Activated naive CD4-positive, alpha-beta T cell treated with anti-CD3 and anti-CD28 coated beads for 36 hours (primary cell): ENCODE measurements around the gene POMT2. TPM values are rescaled to one million over a fixed set of nuclear protein-coding genes. Genes with fewer than 3 reads are reported as not detected.
"Not testable (repeated sequence)": the region's sequence is repeated elsewhere in the genome, so short reads cannot be mapped to it uniquely, and the experiment has no call there.

Experiments
- CTCF ChIA-PET: fragments of 350-600 bp; sonication (Branson Sonifier 250); formaldehyde crosslinking; loops from one replicate; lab custom pipeline; 2021; ENCODE audit warnings: antibody characterized with exemption; lab: Charles Lee
- DNase-seq: peaks from one replicate; pipeline ENCODE4 v3.0.0-alpha.2; 2020
- H3K27ac Mint-ChIP-seq: one replicate; pipeline ENCODE4 v1.8.0; 2021; ENCODE audit warnings: mild to moderate bottlenecking, mixed read lengths
- H3K27me3 Mint-ChIP-seq: one replicate; pipeline ENCODE4 v1.8.0; 2021; ENCODE audit warnings: low read depth, mixed read lengths
- H3K36me3 Mint-ChIP-seq: one replicate; pipeline ENCODE4 v1.8.0; 2021; ENCODE audit warnings: low read depth, mixed read lengths
- H3K4me1 Mint-ChIP-seq: one replicate; pipeline ENCODE4 v1.8.0; 2021; ENCODE audit warnings: low read depth, mixed read lengths
- H3K4me3 Mint-ChIP-seq: one replicate; pipeline ENCODE4 v1.8.0; 2021; ENCODE audit warnings: mild to moderate bottlenecking, moderate library complexity, mixed read lengths
- H3K9me3 Mint-ChIP-seq: one replicate; pipeline ENCODE4 v1.8.0; 2021; ENCODE audit warnings: mixed read lengths
- intact Hi-C: fragments of 100-400 bp; cut with micrococcal nuclease; formaldehyde crosslinking; loops from one replicate; pipeline ENCODE4 v1.15.1; 2023
- total RNA-seq, 2 experiments: library from RNA; stranded (reverse); gene quantifications; one replicate each; pipeline ENCODE4 v1.2.3, GENCODE V29; 2021

The POMT2 gene
- total RNA-seq, 2 experiments from 2014 or later = 11.3 to 14.5 TPM

DNA sequence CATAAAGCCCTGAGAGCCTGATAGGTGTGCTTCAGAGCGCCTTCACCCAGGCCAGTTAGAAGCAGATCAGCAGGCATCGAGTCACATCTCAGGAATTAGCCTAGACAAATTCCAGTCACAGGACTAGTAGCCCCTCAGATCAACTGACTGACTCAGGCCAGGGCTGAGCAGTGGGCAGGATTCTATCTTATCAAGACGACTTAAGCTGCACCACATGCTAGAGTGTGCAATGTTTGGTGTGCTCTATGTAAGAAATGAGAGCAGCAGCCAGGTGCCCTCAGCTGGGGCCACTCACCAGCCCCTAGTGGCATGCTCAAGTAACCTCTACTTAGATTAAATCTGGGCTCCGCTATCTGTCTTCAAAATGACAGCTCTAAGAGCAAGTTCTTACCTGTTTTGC is 30.0 kb downstream of the POMT2 start:
- no peaks in the 10 kb centered on the region for H3K4me1 Mint-ChIP-seq
- no peak overlapping the region for H3K27ac Mint-ChIP-seq
- no peaks in the 10 kb centered on the region for H3K27me3 Mint-ChIP-seq
- H3K4me3 Mint-ChIP-seq = no peak overlapping the region
- no peak for DNase-seq
- H3K9me3 Mint-ChIP-seq = no peaks in the 10 kb centered on the region
- intact Hi-C loops = no loop called here
- CTCF ChIA-PET = interaction anchor here (1.1 to 1.6 kb wide), 3 partner anchors 10 to 22 kb away, joined by 3 to 5 read pairs (median 4); no protein-coding TSS in a partner anchor
- H3K36me3 Mint-ChIP-seq = peaks cover 4% of the 10 kb centered on the region

DNA sequence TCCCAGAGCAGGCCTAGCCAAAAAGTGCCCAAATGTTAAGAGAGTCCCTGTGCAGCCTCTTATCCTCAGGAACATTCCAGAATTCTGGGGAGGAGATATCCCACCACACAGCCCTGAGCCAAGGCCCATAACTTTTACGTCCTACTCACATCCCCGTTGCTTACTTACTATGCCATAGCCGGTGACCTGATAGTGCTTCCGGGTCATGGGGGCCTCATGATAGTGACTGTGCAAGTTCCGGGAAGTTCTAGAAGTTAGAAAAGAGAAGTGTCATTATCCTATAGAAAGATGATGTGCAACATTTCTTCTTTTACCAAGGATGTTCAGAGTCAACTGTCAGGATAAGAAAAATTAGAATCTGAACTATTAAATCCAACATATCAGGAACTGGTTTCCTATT is 34.1 kb downstream of the POMT2 start:
- no peak overlapping the region for H3K4me3 Mint-ChIP-seq
- intact Hi-C loops = no loop called here
- CTCF ChIA-PET = interaction anchor here (0.8 to 1.5 kb wide), 2 partner anchors 29 to 225 kb away, joined by 4 to 7 read pairs; no protein-coding TSS in a partner anchor
- H3K27ac Mint-ChIP-seq = no peak overlapping the region
- H3K4me1 Mint-ChIP-seq = no peaks in the 10 kb centered on the region
- peaks cover 14% of the 10 kb centered on the region for H3K36me3 Mint-ChIP-seq
- no peaks in the 10 kb centered on the region for H3K9me3 Mint-ChIP-seq
- no peaks in the 10 kb centered on the region for H3K27me3 Mint-ChIP-seq
- no peak for DNase-seq

DNA sequence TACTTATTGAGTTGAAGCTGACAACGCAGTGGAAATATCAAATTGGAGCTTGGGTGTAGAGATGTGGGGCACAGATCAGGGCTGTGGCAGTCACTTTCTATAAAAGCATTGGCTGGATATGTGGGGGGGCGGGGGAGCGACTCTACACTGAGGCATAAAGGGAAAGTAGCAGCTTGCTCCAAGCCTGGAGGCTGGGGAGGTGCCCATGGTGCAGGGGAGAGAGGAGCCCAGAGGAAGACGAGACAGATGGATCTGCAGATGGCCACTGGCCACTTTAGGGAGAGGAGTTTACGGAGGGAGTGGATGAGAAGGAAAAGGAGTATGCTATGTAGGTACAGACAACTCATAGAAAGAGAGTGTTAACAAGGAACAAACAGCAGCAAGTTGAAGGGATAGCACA is 36.2 kb downstream of the POMT2 start:
- intact Hi-C loops = no loop called here
- H3K27ac Mint-ChIP-seq = no peak overlapping the region
- H3K4me3 Mint-ChIP-seq = no peak overlapping the region
- no peak for DNase-seq
- CTCF ChIA-PET = interaction anchor here (1.5 kb wide), 1 partner anchor 31 kb away, joined by 9 read pairs; no protein-coding TSS in a partner anchor
- no peaks in the 10 kb centered on the region for H3K9me3 Mint-ChIP-seq
- no peaks in the 10 kb centered on the region for H3K4me1 Mint-ChIP-seq
- H3K27me3 Mint-ChIP-seq = no peaks in the 10 kb centered on the region
- peaks cover 14% of the 10 kb centered on the region for H3K36me3 Mint-ChIP-seq

DNA sequence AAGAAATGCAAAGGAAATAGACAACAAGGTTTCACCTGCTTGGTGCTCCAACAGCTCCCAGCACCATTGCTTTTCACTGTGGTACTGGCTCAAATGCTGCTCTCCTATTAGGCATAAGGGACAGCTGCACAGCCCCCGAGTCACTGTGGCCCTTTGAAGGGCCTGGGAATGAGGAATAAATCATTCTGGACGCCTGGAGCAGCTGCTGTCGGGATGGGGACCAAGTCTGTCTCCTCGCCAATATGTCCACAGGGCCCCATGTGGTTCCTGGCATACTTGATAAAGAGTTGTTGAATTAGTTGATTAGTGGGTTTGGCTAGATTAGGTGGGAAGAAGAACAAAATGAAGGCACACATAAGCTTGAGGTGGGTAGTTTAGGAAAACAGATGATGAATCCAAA is 36.6 kb downstream of the POMT2 start:
- intact Hi-C loops = no loop called here
- no peaks in the 10 kb centered on the region for H3K9me3 Mint-ChIP-seq
- H3K4me1 Mint-ChIP-seq = no peaks in the 10 kb centered on the region
- no peak overlapping the region for H3K27ac Mint-ChIP-seq
- peaks cover 14% of the 10 kb centered on the region for H3K36me3 Mint-ChIP-seq
- no peak overlapping the region for H3K4me3 Mint-ChIP-seq
- CTCF ChIA-PET = interaction anchor here (1.5 kb wide), 1 partner anchor 32 kb away, joined by 9 read pairs; no protein-coding TSS in a partner anchor
- DNase-seq = no peak
- no peaks in the 10 kb centered on the region for H3K27me3 Mint-ChIP-seq

DNA sequence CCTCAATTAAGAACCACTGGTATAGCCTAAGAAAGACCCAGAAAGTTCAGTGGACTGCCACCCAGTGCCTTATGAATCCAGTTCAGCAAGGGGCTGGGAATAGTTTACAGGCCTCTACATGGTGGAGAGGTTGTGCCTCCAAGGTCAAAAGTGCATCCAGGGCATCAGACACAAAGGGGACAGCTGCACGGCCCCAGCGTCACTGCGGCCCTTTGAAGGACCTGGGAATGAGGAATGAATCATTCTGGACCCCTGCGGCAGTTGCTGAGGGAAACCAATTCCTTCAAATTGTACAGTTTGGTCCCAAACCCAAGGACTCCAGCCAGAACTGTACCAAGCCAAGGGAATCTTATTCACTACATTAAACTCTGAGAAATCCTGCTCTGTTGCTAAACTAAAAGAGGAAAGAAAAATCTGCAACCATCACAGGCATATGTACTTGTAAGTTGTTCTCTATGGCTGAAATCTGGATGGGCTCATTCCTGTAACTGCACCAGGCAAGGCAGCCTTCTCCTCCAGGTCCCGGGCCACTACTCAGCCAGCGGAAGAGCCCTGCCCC is 38.8 kb downstream of the POMT2 start:
- intact Hi-C loops = no loop called here
- CTCF ChIA-PET = no interaction called here
- H3K27ac Mint-ChIP-seq = no peak overlapping the region
- H3K4me3 Mint-ChIP-seq = no peak overlapping the region
- no peak for DNase-seq
- H3K36me3 Mint-ChIP-seq = peaks cover 14% of the 10 kb centered on the region
- H3K9me3 Mint-ChIP-seq = no peaks in the 10 kb centered on the region
- H3K27me3 Mint-ChIP-seq = no peaks in the 10 kb centered on the region
- H3K4me1 Mint-ChIP-seq = no peaks in the 10 kb centered on the region

DNA sequence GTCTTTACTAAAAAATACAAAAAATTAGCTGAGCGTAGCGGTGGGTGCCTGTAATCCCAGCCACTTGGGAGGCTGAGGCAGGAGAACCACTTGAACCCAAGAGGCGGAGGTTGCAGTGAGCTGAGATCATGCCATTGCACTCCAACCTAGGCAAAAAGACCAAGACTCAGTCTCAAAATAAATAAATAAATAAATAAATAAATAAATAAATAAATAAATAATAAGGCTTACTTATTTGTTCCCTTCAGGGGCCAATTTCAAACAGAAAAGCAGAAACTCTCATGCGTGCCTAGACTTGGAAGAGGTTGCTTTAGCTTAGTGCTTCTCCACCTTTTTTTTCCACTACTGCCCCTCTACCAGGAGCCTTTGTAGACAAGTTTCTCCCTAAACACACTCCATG is 39.8 kb downstream of the POMT2 start:
- H3K4me1 Mint-ChIP-seq, H3K27me3 Mint-ChIP-seq, H3K9me3 Mint-ChIP-seq, H3K27ac Mint-ChIP-seq, H3K4me3 Mint-ChIP-seq, DNase-seq, intact Hi-C loops: not testable (repeated sequence)
- CTCF ChIA-PET = interaction anchor here (0.6 to 0.7 kb wide), 2 partner anchors 33 to 569 kb away, joined by 4 read pairs; no protein-coding TSS in a partner anchor
- H3K36me3 Mint-ChIP-seq = peaks cover 14% of the 10 kb centered on the region

DNA sequence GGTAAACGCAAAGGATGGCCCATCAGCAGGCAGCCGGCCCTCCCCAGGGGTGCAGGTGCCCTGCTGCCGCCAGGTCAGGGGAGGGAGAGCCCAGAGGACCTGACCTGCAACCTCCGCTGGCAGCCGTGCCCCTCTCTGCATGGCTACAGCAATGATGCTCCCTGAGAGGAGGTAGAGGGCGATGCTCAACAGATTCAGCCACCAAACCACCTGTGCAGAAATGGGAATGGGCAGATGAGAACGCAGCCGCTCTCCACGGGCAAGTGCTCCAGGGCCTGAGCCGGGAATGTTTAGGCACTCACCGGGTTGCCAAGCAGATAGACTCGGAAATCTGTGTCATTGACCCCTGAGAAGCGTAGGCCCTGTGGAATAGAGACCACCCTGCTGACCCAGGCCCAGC is 41.0 kb downstream of the POMT2 start:
- Mint-ChIP-seq H3K9me3 (no peaks in the 10 kb centered on the region), H3K27ac (no peak overlapping the region), H3K4me1 (no peaks in the 10 kb centered on the region), H3K27me3 (no peaks in the 10 kb centered on the region), H3K4me3 (no peak overlapping the region), H3K36me3 (peaks cover 5% of the 10 kb centered on the region)
- CTCF ChIA-PET = interaction anchor here (1.5 kb wide), 1 partner anchor 36 kb away, joined by 5 read pairs; no protein-coding TSS in a partner anchor
- no peak for DNase-seq
- intact Hi-C loops = no loop called here

DNA sequence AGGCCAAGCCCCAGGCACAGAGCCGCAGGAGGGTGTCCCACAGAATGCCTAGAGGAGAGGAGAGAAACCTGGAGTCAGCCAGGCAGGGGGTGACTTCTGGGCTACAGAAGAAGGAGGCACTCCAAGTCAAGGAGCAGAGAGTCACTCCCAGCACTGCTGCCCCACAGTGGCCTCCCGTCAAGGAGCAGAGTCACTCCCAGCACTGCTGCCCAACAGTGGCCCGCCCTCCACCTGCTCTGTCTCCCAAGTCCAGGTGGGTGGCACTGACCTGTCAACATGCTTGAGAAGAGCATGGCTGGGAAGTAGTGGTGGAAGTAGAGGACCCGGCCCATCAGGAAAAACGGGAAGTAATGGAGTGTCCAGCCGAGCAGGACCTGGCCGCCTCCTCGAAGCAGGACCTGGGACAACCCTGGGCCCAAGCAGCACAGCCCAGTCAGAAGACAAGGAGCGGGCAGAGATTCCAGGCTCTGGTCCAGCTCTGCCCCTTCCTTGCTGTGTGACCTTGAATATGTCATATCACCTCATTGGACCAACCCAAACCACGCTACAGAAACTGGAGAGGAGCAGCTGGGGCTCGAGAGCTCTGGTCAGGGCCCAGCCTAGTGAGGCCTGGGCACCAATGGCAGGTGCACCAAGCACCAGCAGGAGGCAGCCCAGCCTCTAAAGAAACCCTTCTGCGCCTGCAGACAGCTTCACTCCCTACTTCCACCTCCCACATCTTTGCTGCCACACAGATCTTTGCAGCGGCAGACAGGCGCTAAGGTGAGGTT is 42.0 kb downstream of the POMT2 start:
- H3K27ac Mint-ChIP-seq = no peak overlapping the region
- H3K4me1 Mint-ChIP-seq = no peaks in the 10 kb centered on the region
- no peak for DNase-seq
- CTCF ChIA-PET = interaction anchor here (1.5 kb wide), 1 partner anchor 37 kb away, joined by 5 read pairs; no protein-coding TSS in a partner anchor
- intact Hi-C loops = no loop called here
- no peaks in the 10 kb centered on the region for H3K36me3 Mint-ChIP-seq
- no peaks in the 10 kb centered on the region for H3K9me3 Mint-ChIP-seq
- H3K27me3 Mint-ChIP-seq = no peaks in the 10 kb centered on the region
- no peak overlapping the region for H3K4me3 Mint-ChIP-seq

DNA sequence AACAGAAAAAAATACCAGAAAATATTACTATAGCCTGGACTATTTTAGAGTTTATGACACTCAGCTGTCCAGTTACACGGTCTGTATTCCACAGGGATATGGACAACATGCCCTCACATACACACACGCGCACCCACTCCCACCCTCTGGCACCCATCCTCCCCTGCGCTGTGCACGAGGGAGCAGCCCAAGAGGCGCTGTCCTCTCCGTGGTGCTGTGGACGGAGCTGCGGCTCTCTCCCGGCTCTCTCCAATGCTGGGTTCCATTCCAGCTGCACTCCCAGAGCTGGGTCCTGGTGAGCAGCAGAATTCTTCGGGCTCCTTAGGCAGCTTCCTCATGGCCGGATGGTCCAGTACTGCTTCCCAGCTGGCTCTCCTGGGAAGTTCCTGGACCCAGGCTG is 43.7 kb downstream of the POMT2 start:
- Mint-ChIP-seq H3K4me1 (no peaks in the 10 kb centered on the region), H3K36me3 (no peaks in the 10 kb centered on the region), H3K27me3 (peaks cover 6% of the 10 kb centered on the region), H3K27ac (no peak overlapping the region), H3K4me3 (no peak overlapping the region), H3K9me3 (no peaks in the 10 kb centered on the region)
- CTCF ChIA-PET = interaction anchor here (0.6 kb wide), 2 partner anchors 84 to 797 kb away, joined by 3 read pairs; no protein-coding TSS in a partner anchor
- DNase-seq = no peak
- intact Hi-C loops = no loop called here

DNA sequence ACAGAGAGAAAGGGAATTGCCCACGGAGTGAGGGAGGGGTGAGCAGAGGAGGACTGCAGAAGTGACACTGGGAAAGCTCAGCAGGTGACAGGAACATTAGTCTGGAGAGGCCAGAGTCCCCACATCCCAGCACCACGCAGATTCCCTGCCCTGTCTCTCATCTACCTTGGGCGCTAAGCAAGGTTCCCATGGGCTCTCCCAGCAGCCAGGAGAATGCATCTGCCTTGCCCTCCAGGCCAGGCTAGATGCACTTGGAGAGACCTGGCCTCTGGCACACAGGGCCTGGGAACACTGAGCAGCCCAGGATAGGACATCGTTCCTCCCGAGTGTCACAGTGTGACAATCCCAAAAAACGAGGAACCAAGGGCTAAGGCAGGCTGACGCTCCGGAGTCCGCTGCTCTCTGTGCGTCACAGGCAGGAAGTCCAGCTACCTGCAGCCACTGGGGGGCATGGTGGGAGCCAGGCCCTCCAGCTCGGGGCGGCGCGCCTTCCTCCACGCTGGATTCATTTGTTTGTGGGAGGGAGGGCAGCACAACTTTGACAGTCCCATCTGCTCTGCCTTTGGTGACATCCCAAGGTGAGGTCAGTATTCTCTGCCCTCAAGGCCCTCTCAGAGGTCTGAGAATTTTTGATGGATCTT is 44.3 kb downstream of the POMT2 start:
- H3K4me1 Mint-ChIP-seq = peaks cover 2% of the 10 kb centered on the region
- intact Hi-C loops = no loop called here
- no peak overlapping the region for H3K4me3 Mint-ChIP-seq
- H3K27ac Mint-ChIP-seq = no peak overlapping the region
- CTCF ChIA-PET = interaction anchor here (0.6 kb wide), 2 partner anchors 83 to 797 kb away, joined by 3 read pairs; no protein-coding TSS in a partner anchor
- DNase-seq = no peak
- no peaks in the 10 kb centered on the region for H3K36me3 Mint-ChIP-seq
- no peaks in the 10 kb centered on the region for H3K9me3 Mint-ChIP-seq
- peaks cover 10% of the 10 kb centered on the region for H3K27me3 Mint-ChIP-seq

DNA sequence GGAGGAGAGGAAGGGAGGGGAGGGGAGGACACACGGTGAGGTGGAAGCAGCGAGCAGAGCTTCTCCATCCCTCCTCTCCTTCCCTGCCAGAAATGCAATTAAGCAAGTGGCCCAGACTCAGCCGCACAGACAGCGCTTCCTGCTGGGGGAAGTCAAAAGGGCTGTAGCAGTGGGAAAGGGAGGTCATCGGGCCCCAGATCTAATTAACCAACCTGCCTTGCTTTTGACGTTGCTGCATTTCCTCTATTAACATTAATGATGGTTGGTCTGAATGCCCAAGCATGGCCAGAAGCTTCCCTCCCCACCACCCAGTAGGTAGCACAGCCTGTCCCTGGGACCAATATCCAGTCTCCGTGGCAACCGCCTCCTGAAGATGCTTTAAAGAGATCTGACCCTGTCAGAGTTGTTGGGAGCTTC is 45.1 kb downstream of the POMT2 start:
- DNase-seq = no peak
- no peak overlapping the region for H3K27ac Mint-ChIP-seq
- no peaks in the 10 kb centered on the region for H3K36me3 Mint-ChIP-seq
- H3K9me3 Mint-ChIP-seq = no peaks in the 10 kb centered on the region
- H3K27me3 Mint-ChIP-seq = peaks cover 14% of the 10 kb centered on the region
- intact Hi-C loops = no loop called here
- H3K4me1 Mint-ChIP-seq = peaks cover 2% of the 10 kb centered on the region
- CTCF ChIA-PET = interaction anchor here (0.6 to 0.8 kb wide), 2 partner anchors 40 to 275 kb away, joined by 3 to 4 read pairs; no protein-coding TSS in a partner anchor
- H3K4me3 Mint-ChIP-seq = no peak overlapping the region

DNA sequence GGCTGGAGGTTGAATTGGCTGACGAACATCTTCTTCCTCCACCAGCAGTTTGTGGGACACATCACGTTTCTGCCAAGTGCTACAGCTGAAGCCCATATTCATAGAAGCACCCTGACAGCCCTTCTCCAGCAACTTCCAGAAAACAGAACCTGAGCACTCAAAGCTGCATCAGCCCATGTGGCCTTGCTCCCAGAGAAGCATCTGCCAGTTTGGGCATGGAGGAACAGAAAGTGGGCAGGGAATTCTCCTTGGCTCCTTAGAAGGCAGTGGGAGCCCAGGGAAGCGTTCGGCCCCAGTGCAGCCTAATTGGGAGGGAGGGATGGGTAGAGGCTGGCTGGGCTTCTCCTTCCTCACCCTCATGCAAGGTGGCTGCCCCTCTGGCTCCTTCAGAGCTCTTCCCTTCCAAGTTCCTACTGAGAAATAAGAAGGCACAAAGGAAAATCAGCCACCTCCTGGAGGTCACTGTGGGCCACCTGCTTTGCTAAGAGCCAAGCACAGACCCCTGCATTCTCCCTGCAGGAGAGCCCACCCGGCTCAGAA is 45.6 kb downstream of the POMT2 start:
- Mint-ChIP-seq H3K4me1 (peaks cover 2% of the 10 kb centered on the region), H3K9me3 (no peaks in the 10 kb centered on the region), H3K27ac (no peak overlapping the region), H3K36me3 (no peaks in the 10 kb centered on the region), H3K27me3 (peaks cover 16% of the 10 kb centered on the region), H3K4me3 (no peak overlapping the region)
- CTCF ChIA-PET = interaction anchor here (0.6 to 0.8 kb wide), 2 partner anchors 41 to 275 kb away, joined by 3 to 4 read pairs; no protein-coding TSS in a partner anchor
- no peak for DNase-seq
- intact Hi-C loops = no loop called here
